Stimulated activated CD4-positive, alpha-beta T cell treated with anti-CD3 and anti-CD28 coated beads, Interleukin-1b, Interleukin-23, amount 100 ng/mL, for 4 hours (primary cell): Measurements from ENCODE around the gene RADIL.
A peak's percentile ranks its signal among the peaks of the same experiment; 100 is the strongest.

Experiments used
- DNase-seq, 2 donors: peaks; one replicate each; pipeline ENCODE4 v3.0.0-alpha.2; 2020; ENCODE audit warnings: low read depth in 2 of 2

The RADIL gene

DNA sequence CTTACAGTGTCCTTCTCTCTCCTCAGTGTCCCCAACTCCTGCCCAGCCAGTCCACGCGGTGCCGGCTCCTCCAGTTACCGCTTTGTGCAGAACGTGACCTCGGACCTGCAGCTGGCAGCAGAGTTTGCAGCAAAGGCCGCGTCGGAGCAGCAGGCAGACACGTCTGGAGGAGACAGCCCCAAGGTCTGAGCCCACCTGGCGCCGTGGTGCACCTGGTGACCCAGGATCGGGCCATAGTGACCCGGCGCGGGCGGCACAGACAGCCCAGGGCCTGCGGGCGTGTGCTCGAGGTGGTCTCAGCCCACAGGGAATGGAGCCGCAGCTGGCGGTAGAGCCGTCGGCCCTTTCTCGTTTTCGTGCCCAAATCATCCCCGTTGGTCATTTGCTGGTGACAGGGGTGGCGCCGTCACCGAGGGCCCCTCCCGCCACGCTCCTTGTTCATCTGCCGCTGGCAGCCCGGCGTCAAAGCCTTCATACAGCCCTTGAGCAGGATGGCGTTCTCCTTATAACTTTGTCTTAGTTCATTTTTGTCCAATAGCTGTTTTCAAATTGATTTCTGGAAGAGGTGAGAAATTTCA lies 129.0 kb downstream of the RADIL start:
- DNase-seq: no peak

DNA sequence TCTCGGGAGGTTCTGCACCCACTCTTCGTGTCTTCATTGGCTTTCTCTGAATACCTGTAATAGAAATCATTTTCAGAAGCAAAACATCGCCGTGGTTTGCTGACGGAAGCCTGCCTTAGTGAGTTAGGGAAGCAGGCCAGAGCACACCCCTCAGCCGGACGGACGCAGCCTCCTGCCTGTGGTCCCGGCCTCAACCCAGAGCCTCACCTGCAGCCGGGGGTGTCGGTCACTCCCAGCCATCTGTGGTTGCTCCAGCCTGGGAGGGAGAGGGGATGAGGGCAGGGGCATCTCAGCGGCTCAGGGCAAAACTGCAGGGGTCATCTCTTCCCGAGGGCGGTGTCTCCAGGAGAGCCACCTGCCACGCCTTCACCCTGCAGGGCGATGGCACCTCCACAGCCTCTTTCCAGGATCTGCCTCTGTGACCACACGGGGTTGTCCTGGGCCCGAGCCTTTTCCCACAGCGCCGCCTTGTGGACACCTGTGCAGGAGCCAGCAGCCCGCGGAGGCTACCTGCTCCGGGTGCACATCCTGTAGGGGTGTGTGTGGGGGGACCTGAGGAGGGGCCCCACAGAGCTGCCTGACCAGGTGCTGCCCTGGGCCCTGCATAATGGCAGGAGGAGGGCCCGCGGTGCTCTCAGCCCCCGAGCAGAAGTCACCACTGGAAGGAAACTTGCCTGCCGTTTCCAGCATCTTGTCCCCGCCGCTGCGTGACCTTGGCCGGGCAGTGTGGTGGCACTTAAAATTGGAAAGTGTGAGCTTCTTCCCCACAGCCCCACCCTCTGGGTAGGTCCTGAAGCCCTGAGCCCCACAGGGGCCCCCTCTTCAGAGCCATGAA lies 129.7 kb downstream of the RADIL start:
- peak; percentile 84 to 88 for DNase-seq

DNA sequence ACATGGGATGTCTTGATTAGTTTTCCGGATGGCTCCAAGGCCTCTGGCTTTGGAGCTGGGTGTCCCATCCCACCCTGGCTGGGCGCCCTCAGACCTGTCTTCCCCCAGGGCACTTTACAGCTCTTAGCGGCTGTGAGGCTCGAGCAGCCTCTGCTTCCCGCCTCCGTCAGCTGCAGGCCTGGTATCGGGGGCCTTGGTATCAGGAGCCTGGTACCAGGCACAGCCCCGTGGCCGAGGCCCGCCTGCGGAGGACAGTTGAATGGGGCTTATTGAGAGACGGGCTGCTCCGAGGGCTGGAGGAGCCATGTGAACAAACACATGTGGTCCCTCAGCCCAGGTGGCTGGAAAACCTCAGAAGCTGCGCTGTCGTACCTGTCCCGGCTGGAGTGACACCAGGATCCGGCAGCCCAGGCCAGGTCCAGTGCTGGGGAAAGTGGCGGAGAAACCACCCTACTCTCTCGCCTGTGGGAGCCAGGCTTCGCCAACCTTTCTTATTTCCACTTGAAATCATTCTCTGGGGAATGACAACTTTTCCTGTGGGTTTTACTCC lies 132.0 kb downstream of the RADIL start:
- DNase-seq: no peak

DNA sequence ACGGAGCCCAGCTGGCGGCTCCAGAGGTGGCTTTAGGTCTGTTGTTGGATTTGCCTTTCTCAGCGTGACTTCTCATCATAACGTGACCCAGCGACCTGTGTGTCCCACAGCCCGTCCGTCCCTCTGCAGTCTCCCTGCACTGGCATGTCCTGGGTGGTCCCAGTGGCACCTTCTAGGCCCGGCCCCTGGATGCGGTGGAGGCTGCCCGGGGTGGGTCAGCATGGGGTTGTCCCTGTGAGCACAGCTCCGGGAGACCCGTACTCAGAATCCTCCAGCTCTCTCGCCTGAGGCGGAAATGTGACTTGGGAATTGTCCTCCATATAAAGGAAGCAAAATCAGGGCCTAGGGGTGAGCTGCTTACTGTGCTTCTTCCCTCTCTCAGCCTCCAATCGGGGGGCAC lies 133.7 kb downstream of the RADIL start:
- DNase-seq: no peak

DNA sequence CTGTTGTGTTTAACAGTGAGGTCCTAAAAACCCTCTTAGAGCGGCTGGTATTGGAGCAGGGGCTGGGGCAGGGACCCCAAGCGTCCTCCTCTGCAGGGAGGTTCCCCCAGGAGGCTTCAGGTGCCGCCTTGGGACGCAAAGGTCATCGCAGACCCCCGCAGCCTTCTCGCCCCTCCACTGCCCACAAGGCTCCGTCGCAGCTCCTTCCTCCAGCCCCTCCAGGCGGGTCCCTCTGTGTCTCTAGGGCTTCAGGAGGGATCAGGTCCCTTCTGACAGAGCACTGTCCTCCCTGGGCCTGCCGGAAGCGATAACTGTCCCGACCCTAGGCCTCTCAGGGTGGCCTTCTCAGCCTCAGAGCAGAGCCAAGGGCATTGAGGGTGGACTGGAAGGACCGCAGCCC lies 134.2 kb downstream of the RADIL start:
- DNase-seq: no peak
